NT2/D1 (cell line): ENCODE measurements around the gene SERPINB8.

Experiments
- SUZ12 ChIP-seq: IDR thresholded peaks from 2 replicates; pipeline ENCODE4 v1.6.1; 2011; ENCODE audit not compliant: insufficient read length, insufficient read depth; ENCODE audit errors: extremely low read depth
- YY1 ChIP-seq: IDR thresholded peaks from 2 replicates; pipeline ENCODE4 v1.6.1; 2011; ENCODE audit not compliant: insufficient read length, insufficient read depth
- ZNF274 ChIP-seq: IDR thresholded peaks from 2 replicates; pipeline ENCODE4 v1.6.1; 2011; ENCODE audit warnings: mild to moderate bottlenecking, low read depth, low read length

GRCh38 chr18:63994783-63995399, 25.0 kb downstream of the SERPINB8 start:
- TF ChIP-seq SUZ12 (no peak), YY1 (no peak), ZNF274 (no peak)
